HepG2 (cell line): ENCODE results near the gene EFNA3. TPM values are rescaled to one million over a fixed set of nuclear protein-coding genes. Genes with fewer than 3 reads are reported as not detected.

Experiments
- GATA4 ChIP-seq: sonication (generic); IDR thresholded peaks from 2 replicates; pipeline ENCODE4 v1.6.1; 2016; ENCODE audit warnings: antibody characterized with exemption, low read depth, borderline replicate concordance
- HOMEZ ChIP-seq: IDR thresholded peaks from 2 replicates; pipeline ENCODE4 v1.6.1; 2016; ENCODE audit warnings: low read depth
- IRX3 ChIP-seq: sonication (generic); formaldehyde crosslinking; IDR thresholded peaks from 2 replicates; pipeline ENCODE4 v1.8.1; 2023; ENCODE audit warnings: mild to moderate bottlenecking, low read depth, missing genetic modification reagents, borderline replicate concordance
- JUN ChIP-seq: sonication (generic); formaldehyde crosslinking; IDR thresholded peaks from 2 replicates; pipeline ENCODE4 v1.4.0; 2020; ENCODE audit warnings: mild to moderate bottlenecking, missing genetic modification reagents
- KDM2A ChIP-seq: sonication (generic); formaldehyde crosslinking; IDR thresholded peaks from 2 replicates; pipeline ENCODE4 v1.4.0; 2020; ENCODE audit warnings: low read depth, missing genetic modification reagents, borderline replicate concordance
- MAFG ChIP-seq: sonication (generic); formaldehyde crosslinking; IDR thresholded peaks from 2 replicates; pipeline ENCODE4 v1.5.1; 2020; ENCODE audit warnings: mild to moderate bottlenecking, missing genetic modification reagents
- MAFK ChIP-seq, 2 experiments: IDR thresholded peaks in 1 of 2; conservative IDR thresholded peaks in 1 of 2; 2 replicates each; pipeline ENCODE4 v1.6.1; 2011; ENCODE audit warnings: improper control_type of control experiment in 2 of 2, low read length in 2 of 2
- POLR2G ChIP-seq: fragments of 200-400 bp; formaldehyde crosslinking; IDR thresholded peaks from 2 replicates; pipeline ENCODE4 v1.6.1; 2018; ENCODE audit warnings: mild to moderate bottlenecking, low read depth, low read length, moderate library complexity
- RCOR2 ChIP-seq: IDR thresholded peaks from 2 replicates; pipeline ENCODE4 v1.6.1; 2016; ENCODE audit warnings: missing biosample characterization, missing genetic modification reagents
- SNAI1 ChIP-seq: sonication (generic); formaldehyde crosslinking; IDR thresholded peaks from 2 replicates; pipeline ENCODE4 v1.5.0; 2020; ENCODE audit warnings: mild to moderate bottlenecking, missing genetic modification reagents, borderline replicate concordance
- SP5 ChIP-seq: IDR thresholded peaks from 2 replicates; pipeline ENCODE4 v1.6.1; 2016; ENCODE audit warnings: low read depth, borderline replicate concordance
- SRSF9 ChIP-seq: fragments of 200-400 bp; formaldehyde crosslinking; IDR thresholded peaks from 2 replicates; pipeline ENCODE4 v1.6.1; 2018; ENCODE audit warnings: borderline replicate concordance, mild to moderate bottlenecking, low read depth, low read length; ENCODE audit not compliant: insufficient read depth, poor library complexity, severe bottlenecking
- TCF12 ChIP-seq, 2 experiments: fragments of 450-650 bp in 1 of 2; sonication (generic) in 1 of 2; formaldehyde crosslinking in 1 of 2; IDR thresholded peaks; 2 replicates each; pipeline versions ENCODE4 v1.6.1 to v1.8.0; 2017 to 2022; ENCODE audit warnings: antibody characterized with exemption in 1 of 2, mild to moderate bottlenecking in 1 of 2, missing genetic modification reagents in 1 of 2, moderate library complexity in 1 of 2
- TFDP2 ChIP-seq: sonication (generic); formaldehyde crosslinking; IDR thresholded peaks from 2 replicates; pipeline ENCODE4 v1.4.0; 2020; ENCODE audit warnings: missing genetic modification reagents
- ZNF124 ChIP-seq: sonication (generic); formaldehyde crosslinking; IDR thresholded peaks from 2 replicates; pipeline ENCODE4 v1.4.0; 2020; ENCODE audit warnings: missing genetic modification reagents
- ZNF280D ChIP-seq: sonication (generic); formaldehyde crosslinking; IDR thresholded peaks from 2 replicates; pipeline ENCODE4 v1.5.1; 2020; ENCODE audit warnings: mild to moderate bottlenecking, missing genetic modification reagents
- ZNF468 ChIP-seq: sonication (generic); formaldehyde crosslinking; IDR thresholded peaks from 2 replicates; pipeline ENCODE4 v1.8.0; 2022; ENCODE audit warnings: mild to moderate bottlenecking, moderate library complexity, missing genetic modification reagents
- ZNF510 ChIP-seq: sonication (generic); formaldehyde crosslinking; IDR thresholded peaks from 2 replicates; pipeline ENCODE4 v1.4.0; 2020; ENCODE audit warnings: low read depth, mild to moderate bottlenecking, missing genetic modification reagents
- ZNF550 ChIP-seq: sonication (generic); formaldehyde crosslinking; IDR thresholded peaks from 2 replicates; pipeline ENCODE4 v1.4.0; 2020; ENCODE audit warnings: mild to moderate bottlenecking, missing genetic modification reagents, borderline replicate concordance
- ZNF619 ChIP-seq: sonication (generic); formaldehyde crosslinking; IDR thresholded peaks from 2 replicates; pipeline ENCODE4 v1.4.0; 2020; ENCODE audit warnings: mild to moderate bottlenecking, missing genetic modification reagents
- ZNF660 ChIP-seq: sonication (generic); formaldehyde crosslinking; IDR thresholded peaks from 2 replicates; pipeline ENCODE4 v1.5.1; 2020; ENCODE audit warnings: mild to moderate bottlenecking, low read depth, missing genetic modification reagents, borderline replicate concordance
- ZNF792 ChIP-seq: IDR thresholded peaks from 2 replicates; pipeline ENCODE4 v1.6.1; 2016
- ZNF816 ChIP-seq: sonication (generic); formaldehyde crosslinking; IDR thresholded peaks from 2 replicates; pipeline ENCODE4 v1.8.0; 2022; ENCODE audit warnings: missing genetic modification reagents, mild to moderate bottlenecking, borderline replicate concordance
- polyA plus RNA-seq, 8 experiments: library from polyadenylated mRNA; depleted of rRNA in 3 of 8; stranded (reverse) in 7 of 8; unstranded in 1 of 8; fragments of >200 nt; fragmentation: Illumina TruSeq in 4 of 8; extraction: Trizol in 4 of 8; gene quantifications; 2 replicates each; pipeline versions ENCODE4 v1.2.1 to v1.2.3, GENCODE V29; 2011 to 2016; ENCODE audit warnings: low read depth in 4 of 8, missing spikeins in 1 of 8, mixed read lengths in 1 of 8; ENCODE audit not compliant: insufficient read depth in 1 of 8
- total RNA-seq, 5 experiments: library from RNA; depleted of rRNA; stranded (reverse); fragments of >200 nt; fragmentation: Illumina TruSeq; extraction: Trizol; gene quantifications; 2 replicates each; pipeline ENCODE4 v1.2.3, GENCODE V29; 2016; ENCODE audit warnings: low read depth in 1 of 5

EFNA3 gene
- total and polyA plus RNA-seq, 2 of the 13 experiments (the other 11 are each of a cell fraction or from before 2014, with no cell fraction given) = 1.0 to 5.7 TPM

- TF ChIP-seq SNAI1 (CRISPR knock-in tag) (no peak), ZNF792 (CRISPR knock-in tag) (peak; percentile 59; the same call in 1 of the 2 replicates), SRSF9 (no peak), JUN (peak; percentile 46; the same call in 1 of the 2 replicates), KDM2A (peak; percentile 59; the same call in 1 of the 2 replicates), ZNF510 (CRISPR knock-in tag) (peak; percentile 41; the same call in 1 of the 2 replicates), TFDP2 (CRISPR knock-in tag) (peak; percentile 34; the same call in 1 of the 2 replicates), POLR2G (peak; percentile 94), ZNF124 (CRISPR knock-in tag) (no peak), MAFG (CRISPR knock-in tag) (no peak), MAFK (conservative IDR thresholded peaks at IDR 0.05 in 1 of 2, IDR thresholded peaks at IDR 0.05 in 1 of 2; ENCODE audit: low read length in 2 of 2) (no peak), ZNF550 (no peak), SP5 (CRISPR knock-in tag) (peak; percentile 94), ZNF280D (CRISPR knock-in tag) (peak; percentile 75; the same call in 1 of the 2 replicates), ZNF619 (0 out of 2 replicates have a peak, but pooled peaks have one; percentile 34), GATA4 (peak; percentile 64; the same call in 1 of the 2 replicates), RCOR2 (CRISPR knock-in tag) (peak; percentile 38; the same call in 1 of the 2 replicates), ZNF816 (CRISPR knock-in tag) (0 out of 2 replicates have a peak, but pooled peaks have one; percentile 18), ZNF660 (CRISPR knock-in tag) (no peak), IRX3 (no peak), TCF12 (IDR thresholded peaks at IDR 0.05) (no peak), TCF12 (CRISPR knock-in tag; IDR thresholded peaks at IDR 0.05) (0 out of 2 replicates have a peak, but pooled peaks have one; percentile 70), ZNF468 (CRISPR knock-in tag) (no peak), HOMEZ (CRISPR knock-in tag) (no peak)
Observed at GRCh38 chr1:155128755-155129473, 50.3 kb downstream of the EFNA3 start (continued).
